ENCODE data around the gene FIBCD1. TPM values are rescaled to one million over a fixed set of nuclear protein-coding genes. Genes with fewer than 3 reads are reported as not detected.

FIBCD1 gene
- total and polyA plus RNA-seq, 11 donors, result 0.24 to 3.9 (median 1.3) TPM; not detected in 2

GRCh38 chr9:130871395-130872062, 67.5 kb downstream of the FIBCD1 start:
- no peak for DNase-seq
- Histone ChIP-seq H3K4me3 (no peak overlapping the region), H3K27ac (peak overlapping the region; percentile 53 to 91 (median 81)), H3K36me3 (peaks cover 0 to 80% (median 53%) of the 10 kb centered on the region in 9 donors), H3K9me3 (no peaks in the 10 kb centered on the region), H3K4me1 (peaks cover 3 to 59% (median 42%) of the 10 kb centered on the region in 12 donors), H3K27me3 (no peaks in the 10 kb centered on the region)
- TF ChIP-seq CTCF (IDR thresholded peaks at IDR 0.05), result no peak
- no peak for TF ChIP-seq POLR2A (IDR thresholded peaks at IDR 0.05)
- intact Hi-C loops (cut with DNase I), result loop anchor here in 8 of 10 donors (2.0 to 5.0 kb wide), 5 partner anchors 61 to 127 kb away; no protein-coding TSS in a partner anchor
- ATAC-seq, result peak in 3 of 4 donors; percentile 9 to 32 (median 11)
- 67 to 72% (median 69%) methylated on average over 10 of the region's 10 CpGs for WGBS, 4 donors

GRCh38 chr9:130870491-130871381, 68.3 kb downstream of the FIBCD1 start:
- 51 to 61% (median 58%) methylated on average over 16 to 17 of the region's 17 CpGs for WGBS, 4 donors
- ATAC-seq (peak; percentile 72 to 89 (median 80)), DNase-seq (peak in 4 of 5 donors; percentile 35 to 72 (median 57))
- no peaks in the 10 kb centered on the region for H3K27me3 ChIP-seq
- intact Hi-C loops (cut with DNase I), result loop anchor here in 6 of 10 donors (1.0 to 5.0 kb wide), 6 partner anchors 62 to 128 kb away; no protein-coding TSS in a partner anchor
- no peaks in the 10 kb centered on the region for H3K9me3 ChIP-seq
- H3K4me3 ChIP-seq, result no peak overlapping the region
- H3K4me1 ChIP-seq, result peaks cover 3 to 62% (median 44%) of the 10 kb centered on the region in 12 donors
- H3K36me3 ChIP-seq, result peaks cover 0 to 72% (median 49%) of the 10 kb centered on the region in 9 donors
- peak overlapping the region; percentile 53 to 91 (median 81) for H3K27ac ChIP-seq
- TF ChIP-seq POLR2A (IDR thresholded peaks at IDR 0.05) (no peak), CTCF (IDR thresholded peaks at IDR 0.05) (no peak)

GRCh38 chr9:130869250-130869649, 69.8 kb downstream of the FIBCD1 start:
- TF ChIP-seq POLR2A (IDR thresholded peaks at IDR 0.05), result no peak
- no peaks in the 10 kb centered on the region for H3K27me3 ChIP-seq
- ATAC-seq (peak in 2 of 4 donors; percentile 4 to 20), DNase-seq (peak; percentile 54 to 76 (median 66))
- H3K4me3 ChIP-seq, result no peak overlapping the region
- peaks cover 3 to 62% (median 44%) of the 10 kb centered on the region in 12 donors for H3K4me1 ChIP-seq
- 65 to 77% (median 71%) methylated on average over 8 of the region's 8 CpGs for WGBS, 4 donors
- peaks cover 0 to 71% (median 49%) of the 10 kb centered on the region in 9 donors for H3K36me3 ChIP-seq
- no peaks in the 10 kb centered on the region for H3K9me3 ChIP-seq
- intact Hi-C loops (cut with DNase I), result loop anchor here in 7 of 10 donors (5.0 to 10.0 kb wide), 3 partner anchors 128 to 178 kb away; no protein-coding TSS in a partner anchor
- peak overlapping the region in 1 of 12 donors; percentile 36 for H3K27ac ChIP-seq

GRCh38 chr9:130868230-130868629, 70.8 kb downstream of the FIBCD1 start:
- TF ChIP-seq POLR2A (IDR thresholded peaks at IDR 0.05), result no peak
- Histone ChIP-seq H3K27me3 (no peaks in the 10 kb centered on the region), H3K9me3 (no peaks in the 10 kb centered on the region), H3K27ac (no peak overlapping the region), H3K36me3 (peaks cover 0 to 71% (median 49%) of the 10 kb centered on the region in 9 donors), H3K4me1 (peaks cover 3 to 62% (median 37%) of the 10 kb centered on the region in 12 donors), H3K4me3 (no peak overlapping the region)
- DNase-seq, result no peak
- no peak for ATAC-seq
- WGBS, 4 donors, result 94 to 97% (median 97%) methylated on average over 3 of the region's 3 CpGs
- intact Hi-C loops (cut with DNase I), result loop anchor here in 7 of 10 donors (5.0 to 10.0 kb wide), 3 partner anchors 129 to 179 kb away; no protein-coding TSS in a partner anchor
